T-helper 9 cell (primary cell): ENCODE results near the gene FER.
"Not testable (repeated sequence)": the region's sequence is repeated elsewhere in the genome, so short reads cannot be mapped to it uniquely, and the experiment has no call there.

ENCODE experiments used
- DNase-seq: peaks from one replicate; pipeline ENCODE4 v3.0.0-alpha.2; 2020

Gene FER

GRCh38 chr5:109141222-109142200, 393.8 kb downstream of the FER start:
- DNase-seq = no peak

GRCh38 chr5:109143031-109143430, 395.3 kb downstream of the FER start:
- DNase-seq = no peak

- no peak for DNase-seq
Observed at GRCh38 chr5:109145139-109145538, 397.4 kb downstream of the FER start.

- DNase-seq = no peak
Observed at GRCh38 chr5:109146591-109146990, 398.9 kb downstream of the FER start.

- DNase-seq = no peak
Observed at GRCh38 chr5:109152565-109152964, 404.9 kb downstream of the FER start.

- DNase-seq = no peak
Observed at GRCh38 chr5:109155625-109156024, 407.9 kb downstream of the FER start.

- no peak for DNase-seq
Observed at GRCh38 chr5:109156885-109157284, 409.2 kb downstream of the FER start.

GRCh38 chr5:109160468-109160867, 412.8 kb downstream of the FER start:
- no peak for DNase-seq

GRCh38 chr5:109161914-109162683, 414.4 kb downstream of the FER start:
- no peak for DNase-seq

GRCh38 chr5:109163336-109163735, 415.6 kb downstream of the FER start:
- DNase-seq = no peak

- no peak for DNase-seq
Observed at GRCh38 chr5:109164001-109164400, 416.3 kb downstream of the FER start.

- no peak for DNase-seq
Observed at GRCh38 chr5:109167586-109167985, 419.9 kb downstream of the FER start.

GRCh38 chr5:109168151-109168550, 420.5 kb downstream of the FER start:
- no peak for DNase-seq

GRCh38 chr5:109170629-109171350, 423.1 kb downstream of the FER start:
- no peak for DNase-seq

GRCh38 chr5:109171437-109172073, 423.9 kb downstream of the FER start:
- DNase-seq = not testable (repeated sequence)

- no peak for DNase-seq
Observed at GRCh38 chr5:109173036-109173794, 425.5 kb downstream of the FER start.

- no peak for DNase-seq
Observed at GRCh38 chr5:109177227-109177626, 429.5 kb downstream of the FER start.

GRCh38 chr5:109177782-109178181, 430.1 kb downstream of the FER start:
- no peak for DNase-seq

- DNase-seq = no peak
Observed at GRCh38 chr5:109180668-109181067, 433.0 kb downstream of the FER start.

- no peak for DNase-seq
Observed at GRCh38 chr5:109186759-109187158, 439.1 kb downstream of the FER start.

- no peak for DNase-seq
Observed at GRCh38 chr5:109191153-109191558, 443.5 kb downstream of the FER start.

- DNase-seq = no peak
Observed at GRCh38 chr5:109192027-109192426, 444.3 kb downstream of the FER start.
